T-helper 17 cell (primary cell): ENCODE results near the gene KLRB1. TPM values are rescaled to one million over a fixed set of nuclear protein-coding genes. Genes with fewer than 3 reads are reported as not detected.
"Not testable (repeated sequence)": the region's sequence is repeated elsewhere in the genome, so short reads cannot be mapped to it uniquely, and the experiment has no call there.

Experiments
- ATAC-seq: fragments of 150-1000 bp; cut with Tn5 transposase; 2 replicates; pipeline ENCODE4 v1.10.0; 2021; ENCODE audit warnings: mild to moderate bottlenecking, moderate library complexity
- DNase-seq, 3 donors: peaks; one replicate each; pipeline versions ENCODE4 v3.0.0 to v3.0.0-alpha.2; 2020 to 2021
- H3K9me3 ChIP-seq: one replicate; pipeline ENCODE4 v1.7.0; 2013; ENCODE audit warnings: low read length, mild to moderate bottlenecking; ENCODE audit not compliant: control insufficient read depth, poor library complexity, severe bottlenecking
- H3K27ac Mint-ChIP-seq: one replicate; pipeline ENCODE4 v1.8.0; 2022; ENCODE audit warnings: mild to moderate bottlenecking, moderate library complexity, mixed read lengths
- H3K27me3 Mint-ChIP-seq: one replicate; pipeline ENCODE4 v1.8.0; 2022; ENCODE audit warnings: mixed read lengths
- H3K36me3 Mint-ChIP-seq: one replicate; pipeline ENCODE4 v1.8.0; 2022; ENCODE audit warnings: low read depth, mixed read lengths
- H3K4me1 Mint-ChIP-seq: one replicate; pipeline ENCODE4 v1.8.0; 2022; ENCODE audit warnings: mild to moderate bottlenecking, mixed read lengths
- H3K4me3 Mint-ChIP-seq: one replicate; pipeline ENCODE4 v1.8.0; 2022; ENCODE audit warnings: mild to moderate bottlenecking, moderate library complexity, mixed read lengths
- total RNA-seq, 4 donors: library from RNA in 2 of 4; stranded (reverse) in 2 of 4; gene quantifications; one replicate each; pipeline ENCODE4 v1.2.3 and lab custom pipeline; 2022 to 2026

The KLRB1 gene
- total RNA-seq, 2 donors from 2014 or later = 182 to 229 TPM

DNA sequence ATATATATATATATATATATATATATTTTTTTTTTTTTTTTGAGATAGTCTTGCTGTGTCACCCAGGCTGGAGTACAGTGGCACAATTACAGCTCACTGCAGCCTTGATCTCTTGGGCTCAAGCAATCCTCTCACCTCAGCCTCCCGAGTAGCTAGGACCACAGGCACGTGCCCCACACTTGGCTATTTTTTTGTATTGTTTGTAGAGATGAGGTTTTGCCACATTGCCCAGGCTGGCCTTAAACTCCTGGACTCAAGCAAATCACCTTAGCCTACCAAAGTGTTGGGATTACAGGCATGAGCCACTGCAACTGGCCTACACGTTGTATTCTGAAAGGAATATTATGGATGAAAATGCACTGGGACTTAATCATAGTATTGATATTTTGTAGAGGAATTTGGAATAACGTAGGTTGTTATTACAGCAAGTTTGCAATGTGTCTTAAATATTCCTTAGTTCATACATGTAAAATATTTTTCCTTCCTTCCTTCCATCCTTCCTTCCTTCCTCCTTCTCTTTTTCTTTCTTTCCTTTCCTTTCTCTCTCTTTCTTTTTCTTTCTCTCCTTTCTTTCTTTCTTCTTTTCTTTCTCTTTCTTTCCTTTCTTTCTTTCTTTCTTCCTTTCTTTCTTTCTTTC, 862 bp downstream of the KLRB1 start:
- H3K4me1 Mint-ChIP-seq = peaks cover 50% of the 10 kb centered on the region
- no peaks in the 10 kb centered on the region for H3K9me3 ChIP-seq
- DNase-seq = no peak
- peak overlapping the region; percentile 97 for H3K27ac Mint-ChIP-seq
- peaks cover 6% of the 10 kb centered on the region for H3K36me3 Mint-ChIP-seq
- peak; percentile 41 for ATAC-seq
- H3K4me3 Mint-ChIP-seq = peak overlapping the region; percentile 95
- no peaks in the 10 kb centered on the region for H3K27me3 Mint-ChIP-seq

DNA sequence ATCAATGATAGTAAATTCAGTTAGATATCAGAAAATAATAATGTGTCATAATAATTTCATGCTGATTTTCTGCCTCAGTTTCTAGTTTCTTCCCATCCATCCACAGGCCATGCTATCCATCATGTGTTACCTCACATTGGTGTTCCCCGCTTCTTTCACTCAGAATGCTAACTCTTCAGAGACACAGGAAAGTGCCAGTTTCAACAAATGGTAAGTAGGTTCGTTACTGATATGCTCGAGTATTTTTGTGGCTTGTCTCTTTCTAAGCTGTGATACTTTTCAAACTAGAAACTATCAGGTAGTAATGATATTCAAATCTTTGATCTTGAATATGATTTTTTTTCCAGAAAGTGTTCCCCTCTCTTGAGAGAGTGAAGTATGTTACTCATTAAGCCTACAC, 1.5 kb downstream of the KLRB1 start:
- no peak for DNase-seq
- no peaks in the 10 kb centered on the region for H3K9me3 ChIP-seq
- Mint-ChIP-seq H3K4me1 (peaks cover 46% of the 10 kb centered on the region), H3K36me3 (peaks cover 6% of the 10 kb centered on the region), H3K4me3 (peak overlapping the region; percentile 89), H3K27me3 (no peaks in the 10 kb centered on the region), H3K27ac (peak overlapping the region; percentile 97)
- ATAC-seq = peak; percentile 58

DNA sequence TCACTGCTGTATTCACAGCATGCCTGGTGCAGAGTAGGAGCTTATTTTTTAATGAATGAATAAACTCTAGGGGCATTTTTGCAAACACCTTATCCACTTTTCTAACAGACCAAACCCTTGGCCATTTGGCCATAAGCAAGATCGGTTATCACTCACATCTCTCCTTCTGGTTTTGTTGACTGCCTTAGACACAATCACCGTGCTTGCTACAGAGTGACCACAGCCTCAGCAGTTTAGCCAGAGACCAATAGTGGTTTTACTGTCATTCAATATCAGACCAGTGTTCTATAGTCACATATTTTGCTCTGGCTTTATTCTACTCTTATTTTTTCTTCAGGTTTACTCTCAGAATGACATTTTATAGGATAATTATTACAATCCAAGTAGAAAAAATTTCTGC, 2.2 kb downstream of the KLRB1 start:
- Mint-ChIP-seq H3K4me3 (peak overlapping the region; percentile 89), H3K27me3 (no peaks in the 10 kb centered on the region), H3K4me1 (peaks cover 43% of the 10 kb centered on the region), H3K36me3 (peaks cover 6% of the 10 kb centered on the region), H3K27ac (peak overlapping the region; percentile 97)
- H3K9me3 ChIP-seq = no peaks in the 10 kb centered on the region
- ATAC-seq (no peak), DNase-seq (no peak)

DNA sequence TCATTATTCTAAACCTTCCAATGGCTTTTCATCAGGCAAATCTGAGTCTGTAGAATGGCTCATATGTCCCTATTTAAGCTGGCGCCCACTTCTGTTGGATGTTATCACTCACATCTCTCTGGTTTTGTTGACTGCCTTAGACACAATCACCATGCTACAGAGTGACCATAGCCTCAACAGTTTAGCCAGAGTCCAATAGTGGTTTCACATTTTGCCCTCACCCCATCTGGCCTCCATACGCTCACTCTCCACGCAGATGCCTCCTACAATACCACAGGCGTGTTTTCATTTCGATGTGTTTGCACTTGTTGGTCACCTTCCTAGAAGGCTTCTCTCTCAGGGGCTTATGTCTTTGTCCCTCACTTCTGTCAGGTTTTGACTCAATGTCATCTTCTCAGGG, 3.4 kb downstream of the KLRB1 start:
- peaks cover 9% of the 10 kb centered on the region for H3K36me3 Mint-ChIP-seq
- ATAC-seq (no peak), DNase-seq (no peak)
- H3K27me3 Mint-ChIP-seq = no peaks in the 10 kb centered on the region
- peaks cover 41% of the 10 kb centered on the region for H3K4me1 Mint-ChIP-seq
- H3K27ac Mint-ChIP-seq = peak overlapping the region; percentile 59
- no peaks in the 10 kb centered on the region for H3K9me3 ChIP-seq
- H3K4me3 Mint-ChIP-seq = peak overlapping the region; percentile 34

DNA sequence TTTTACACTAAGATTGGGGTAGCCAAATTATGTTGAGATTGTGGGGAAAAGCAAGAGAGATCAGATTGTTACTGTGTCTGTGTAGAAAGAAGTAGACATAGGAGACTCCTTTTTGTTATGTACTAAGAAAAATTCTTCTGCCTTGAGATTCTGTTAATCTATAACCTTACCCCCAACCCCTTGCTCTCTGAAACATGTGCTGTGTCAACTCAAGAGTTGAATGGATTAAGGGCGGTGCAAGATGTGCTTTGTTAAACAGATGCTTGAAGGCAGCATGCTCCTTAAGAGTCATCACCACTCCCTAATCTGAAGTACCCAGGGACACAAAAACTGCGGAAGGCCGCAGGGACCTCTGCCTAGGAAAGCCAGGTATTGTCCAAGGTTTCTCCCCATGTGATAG, 7.3 kb downstream of the KLRB1 start:
- peak overlapping the region; percentile 85 for H3K27ac Mint-ChIP-seq
- not testable (repeated sequence) for H3K36me3 Mint-ChIP-seq, H3K27me3 Mint-ChIP-seq, ATAC-seq, DNase-seq, H3K9me3 ChIP-seq, H3K4me3 Mint-ChIP-seq
- peaks cover 16% of the 10 kb centered on the region for H3K4me1 Mint-ChIP-seq

DNA sequence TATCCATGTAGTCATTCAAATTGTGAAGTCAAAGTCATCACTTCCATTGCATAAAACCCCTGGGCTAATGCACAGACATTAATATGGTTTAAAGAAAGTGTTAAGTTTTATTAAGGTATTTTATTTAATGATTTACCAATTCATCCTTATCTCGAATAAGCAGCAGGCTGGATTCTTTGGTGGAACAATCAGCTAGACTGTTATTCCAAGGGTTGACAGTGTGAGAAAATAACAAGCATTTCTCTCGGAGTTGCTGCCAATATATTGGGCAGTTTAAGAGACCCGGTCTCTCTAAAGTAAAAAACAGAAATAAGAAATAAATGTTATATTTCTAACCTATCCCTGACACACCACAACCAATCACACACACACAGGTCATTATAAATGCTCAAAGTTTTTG, 9.4 kb downstream of the KLRB1 start:
- Mint-ChIP-seq H3K4me1 (peaks cover 15% of the 10 kb centered on the region), H3K36me3 (peaks cover 9% of the 10 kb centered on the region), H3K4me3 (no peak overlapping the region)

DNA sequence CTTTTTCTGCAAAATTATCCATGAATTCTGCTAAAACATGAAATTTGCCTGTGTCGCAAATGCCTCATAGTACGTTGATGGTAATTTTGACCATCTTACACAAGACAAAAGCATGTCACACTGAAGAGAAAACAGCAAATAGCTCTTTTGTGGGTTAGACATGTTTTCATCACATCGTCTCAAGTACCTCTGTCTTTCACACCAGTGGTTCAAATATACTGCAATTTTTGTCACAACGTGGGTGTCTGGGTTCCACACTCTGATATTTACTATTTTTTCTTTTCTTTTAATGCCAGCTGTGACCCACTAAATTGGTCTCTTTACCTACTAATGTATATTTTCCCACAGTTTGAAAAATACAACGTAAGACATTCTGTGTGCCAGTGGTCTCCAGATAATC, 10.4 kb downstream of the KLRB1 start:
- DNase-seq (no peak), ATAC-seq (no peak)
- H3K27me3 Mint-ChIP-seq = no peaks in the 10 kb centered on the region
- no peak overlapping the region for H3K27ac Mint-ChIP-seq
- H3K4me1 Mint-ChIP-seq = peaks cover 10% of the 10 kb centered on the region
- H3K36me3 Mint-ChIP-seq = peaks cover 9% of the 10 kb centered on the region
- no peaks in the 10 kb centered on the region for H3K9me3 ChIP-seq
- no peak overlapping the region for H3K4me3 Mint-ChIP-seq

More for the DNA sequence above, 9.4 kb downstream of the KLRB1 start:
- no peaks in the 10 kb centered on the region for H3K9me3 ChIP-seq
- ATAC-seq = no peak
- no peak for DNase-seq
- Mint-ChIP-seq H3K27me3 (no peaks in the 10 kb centered on the region), H3K27ac (peak overlapping the region; percentile 8)

DNA sequence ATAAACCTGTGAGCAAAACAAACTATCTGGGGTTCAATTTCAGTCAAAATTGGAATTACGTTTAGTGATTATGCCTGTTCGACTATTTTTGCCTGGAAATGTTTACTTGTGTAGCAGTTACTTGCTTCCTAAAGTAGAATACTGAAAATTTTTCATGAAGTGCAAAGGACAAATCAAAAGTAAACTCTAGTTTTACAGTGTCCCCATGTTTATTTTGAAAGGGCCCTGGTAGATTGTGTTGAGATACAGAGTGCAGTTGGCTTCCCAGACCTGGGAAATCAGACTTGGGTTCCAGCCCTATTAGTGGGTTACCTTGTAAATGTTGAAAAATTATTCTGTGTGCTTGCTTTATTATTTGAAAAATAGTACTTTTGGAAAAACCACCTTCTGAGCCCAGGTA, 17.3 kb downstream of the KLRB1 start:
- no peak for DNase-seq
- ATAC-seq = no peak
- no peaks in the 10 kb centered on the region for H3K27me3 Mint-ChIP-seq
- H3K4me3 Mint-ChIP-seq = no peak overlapping the region
- H3K9me3 ChIP-seq = no peaks in the 10 kb centered on the region
- no peak overlapping the region for H3K27ac Mint-ChIP-seq
- no peaks in the 10 kb centered on the region for H3K36me3 Mint-ChIP-seq
- peaks cover 6% of the 10 kb centered on the region for H3K4me1 Mint-ChIP-seq

DNA sequence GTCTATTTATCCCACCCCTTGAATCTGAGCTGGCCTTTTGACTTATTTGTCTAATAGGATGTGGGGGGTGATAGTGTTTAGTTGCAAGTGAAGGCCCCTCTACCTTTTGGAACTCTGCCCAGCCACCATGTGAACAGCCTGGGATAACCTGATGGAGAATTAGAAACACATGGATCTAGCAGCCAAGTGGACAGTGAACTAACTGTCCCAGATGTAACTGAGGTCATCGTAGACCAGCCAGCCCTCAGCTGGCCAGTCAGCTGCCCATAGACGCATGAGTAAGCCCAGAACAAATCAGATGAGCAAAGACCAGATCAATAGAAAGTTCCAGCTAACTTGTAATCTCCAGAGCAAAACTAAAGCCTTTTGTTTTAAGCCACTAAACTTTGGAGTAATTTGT, 19.0 kb downstream of the KLRB1 start:
- H3K36me3 Mint-ChIP-seq = no peaks in the 10 kb centered on the region
- no peak for DNase-seq
- no peak overlapping the region for H3K27ac Mint-ChIP-seq
- no peak for ATAC-seq
- no peak overlapping the region for H3K4me3 Mint-ChIP-seq
- peaks cover 2% of the 10 kb centered on the region for H3K4me1 Mint-ChIP-seq
- H3K27me3 Mint-ChIP-seq = no peaks in the 10 kb centered on the region
- no peaks in the 10 kb centered on the region for H3K9me3 ChIP-seq

DNA sequence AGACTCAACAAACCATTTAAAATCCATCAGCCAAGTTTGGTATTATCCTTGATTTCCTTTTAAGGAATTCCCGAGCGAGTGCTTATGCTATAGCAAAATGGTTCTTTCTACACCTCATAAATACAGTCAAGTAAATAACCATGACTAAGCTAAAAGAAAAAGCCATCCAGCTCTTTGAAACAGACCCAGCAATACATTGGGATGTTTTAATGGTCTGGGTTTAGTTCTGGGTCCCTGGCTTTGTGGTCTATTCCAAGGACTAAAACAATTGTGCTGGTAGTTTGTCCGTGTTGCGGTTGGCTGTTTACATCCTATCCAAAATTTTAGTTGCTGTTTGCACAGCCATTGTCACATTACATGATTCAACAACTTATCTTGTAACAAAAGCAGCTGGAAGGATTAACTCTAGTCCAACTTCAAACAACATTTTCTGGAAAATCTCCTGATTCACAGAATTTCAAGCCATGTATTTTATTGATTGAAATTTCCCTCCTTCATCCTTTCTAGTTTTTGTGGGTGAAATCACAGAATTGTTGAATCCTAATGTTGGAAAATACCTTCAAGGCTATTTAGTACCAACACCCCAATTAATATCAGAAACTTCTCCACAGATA, 19.6 kb downstream of the KLRB1 start:
- peaks cover 2% of the 10 kb centered on the region for H3K4me1 Mint-ChIP-seq
- no peaks in the 10 kb centered on the region for H3K36me3 Mint-ChIP-seq
- DNase-seq (no peak), ATAC-seq (no peak)
- no peak overlapping the region for H3K27ac Mint-ChIP-seq
- no peak overlapping the region for H3K4me3 Mint-ChIP-seq
- H3K9me3 ChIP-seq = no peaks in the 10 kb centered on the region
- no peaks in the 10 kb centered on the region for H3K27me3 Mint-ChIP-seq

DNA sequence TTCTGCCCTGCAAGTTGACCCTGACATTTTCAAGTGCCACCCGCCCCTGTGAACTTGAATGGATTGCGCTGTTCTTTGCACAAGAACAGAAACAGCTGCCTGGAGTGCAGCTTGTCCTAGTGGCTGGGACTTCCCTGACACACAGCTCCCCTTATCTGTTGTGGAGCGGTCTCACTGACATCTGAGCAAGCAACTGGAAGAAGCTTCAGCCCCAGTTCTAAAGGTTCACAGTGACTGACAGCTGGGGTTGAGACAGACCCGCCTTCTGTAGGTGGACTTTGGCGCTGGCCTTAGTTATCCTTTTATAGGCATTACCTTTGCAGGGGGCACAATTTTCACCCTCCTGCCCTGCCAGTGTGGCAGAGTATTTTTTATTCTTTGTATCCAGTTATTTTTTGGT, 30.0 kb downstream of the KLRB1 start:
- not testable (repeated sequence) for DNase-seq, H3K27ac Mint-ChIP-seq, ATAC-seq

DNA sequence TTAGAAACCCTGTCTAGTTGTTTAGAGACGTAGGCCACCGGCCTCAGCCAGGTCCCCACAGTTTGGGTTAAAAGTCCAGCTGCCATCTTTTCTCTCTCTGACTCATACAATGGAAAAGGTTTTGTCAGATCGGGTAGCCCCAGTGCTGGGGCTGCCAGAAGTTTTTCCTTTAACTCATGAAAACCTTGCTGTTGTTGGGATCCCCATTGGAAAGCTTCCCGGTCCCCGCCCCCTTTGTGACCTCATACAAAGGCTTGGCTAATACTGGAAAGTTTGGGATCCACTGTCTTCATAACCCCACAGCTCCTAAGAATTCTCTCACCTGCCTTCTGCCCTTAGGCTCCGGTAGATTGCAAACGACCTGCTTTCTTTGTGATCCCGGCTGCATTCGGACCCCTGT, 40.6 kb downstream of the KLRB1 start:
- not testable (repeated sequence) for H3K4me3 Mint-ChIP-seq, H3K27ac Mint-ChIP-seq

More for the DNA sequence above, 30.0 kb downstream of the KLRB1 start:
- H3K4me1 Mint-ChIP-seq, H3K4me3 Mint-ChIP-seq, H3K36me3 Mint-ChIP-seq, H3K27me3 Mint-ChIP-seq, H3K9me3 ChIP-seq: not testable (repeated sequence)

DNA sequence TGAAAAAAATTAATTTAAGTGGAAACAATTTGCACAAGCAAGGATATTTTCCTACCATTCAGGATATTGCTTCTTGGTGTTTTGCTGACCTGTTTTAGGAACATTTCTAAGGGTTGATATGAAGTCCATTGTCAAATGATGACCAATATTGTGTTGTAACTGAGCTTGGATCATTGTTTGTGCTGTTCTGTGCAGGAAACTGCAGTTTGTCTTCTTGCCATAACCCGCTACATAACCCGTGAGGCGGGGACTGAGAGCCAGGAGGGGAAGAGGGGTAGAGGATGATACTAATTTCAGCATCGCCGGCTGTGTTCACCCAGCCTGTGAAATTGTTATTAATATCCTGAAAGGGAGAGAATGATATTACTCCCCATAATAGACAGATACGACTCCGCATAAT, 41.6 kb downstream of the KLRB1 start:
- H3K4me3 Mint-ChIP-seq, H3K27ac Mint-ChIP-seq, ATAC-seq, H3K9me3 ChIP-seq, H3K36me3 Mint-ChIP-seq, H3K27me3 Mint-ChIP-seq, DNase-seq, H3K4me1 Mint-ChIP-seq: not testable (repeated sequence)

More for the DNA sequence above, 40.6 kb downstream of the KLRB1 start:
- not testable (repeated sequence) for H3K9me3 ChIP-seq, H3K4me1 Mint-ChIP-seq, ATAC-seq, DNase-seq, H3K36me3 Mint-ChIP-seq, H3K27me3 Mint-ChIP-seq

DNA sequence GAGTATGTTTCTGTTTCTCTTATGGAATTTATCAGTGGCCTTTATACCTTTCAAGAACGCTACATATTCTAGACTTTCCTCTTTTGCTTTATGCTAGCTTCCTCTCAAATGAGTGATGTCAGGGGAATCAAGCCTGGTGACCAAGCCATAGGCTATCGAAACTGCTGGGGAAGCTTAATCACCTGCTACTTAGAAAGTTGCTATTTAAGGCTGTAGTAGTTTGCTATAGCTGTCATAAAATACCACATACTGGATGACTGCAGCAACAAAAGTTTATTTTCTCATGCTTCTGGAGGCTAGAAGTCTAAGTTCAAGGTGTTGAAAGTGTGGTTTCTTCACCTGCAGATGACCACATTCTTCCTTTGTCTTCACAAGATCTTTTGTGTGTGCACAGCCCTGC, 43.3 kb downstream of the KLRB1 start:
- not testable (repeated sequence) for H3K9me3 ChIP-seq, H3K27me3 Mint-ChIP-seq, H3K36me3 Mint-ChIP-seq, ATAC-seq, H3K27ac Mint-ChIP-seq, DNase-seq, H3K4me3 Mint-ChIP-seq, H3K4me1 Mint-ChIP-seq
